SK-N-SH (cell line): ENCODE measurements around the gene BDKRB2. TPM values are rescaled to one million over a fixed set of nuclear protein-coding genes. Genes with fewer than 3 reads are reported as not detected.

Experiments
- CTCF ChIA-PET: fragments of 300-600, 350-600 bp; formaldehyde crosslinking; extraction: SDS; loops from one replicate; lab custom pipeline; 2021; lab: Yijun Ruan, JAX
- POLR2A ChIA-PET: fragments of 350-600 bp; sonication (Branson Sonifier 250); formaldehyde crosslinking; extraction: SDS; loops from one replicate; lab custom pipeline; 2020; ENCODE audit warnings: antibody characterized with exemption, inconsistent platforms; lab: Yijun Ruan, JAX
- DNase-seq: peaks from one replicate; pipeline ENCODE4 v3.0.0; 2012
- H2AFZ ChIP-seq: fragments of 200-600 bp; sonication (generic); 2 replicates; pipeline ENCODE4 v1.8.1; 2016; ENCODE audit warnings: antibody characterized with exemption, mild to moderate bottlenecking, low read depth
- H3F3A ChIP-seq: fragments of 200-600 bp; sonication (generic); replicated peaks from 2 replicates; pipeline ENCODE3; 2016; ENCODE audit warnings: antibody characterized with exemption, mild to moderate bottlenecking; ENCODE audit not compliant: insufficient read depth
- H3K27ac ChIP-seq, 2 experiments: fragments of 200-500 bp in 1 of 2; fragments of 200-600 bp in 1 of 2; sonication (Bioruptor generic) in 1 of 2; sonication (generic), shearing (Covaris generic) in 1 of 2; 2 replicates each; pipeline versions ENCODE4 v1.5.1 to v1.6.1; 2014 to 2016; ENCODE audit warnings: low read depth in 2 of 2, inconsistent platforms in 1 of 2, low read length in 1 of 2, mild to moderate bottlenecking in 1 of 2, mixed read lengths in 1 of 2
- H3K27me3 ChIP-seq: fragments of 200-600 bp; sonication (generic), shearing (Covaris generic); 2 replicates; pipeline ENCODE4 v1.6.1; 2016; ENCODE audit warnings: mixed run types; ENCODE audit not compliant: insufficient read depth
- H3K36me3 ChIP-seq, 2 experiments: fragments of 200-500 bp in 1 of 2; fragments of 200-600 bp in 1 of 2; sonication (Bioruptor generic) in 1 of 2; sonication (generic) in 1 of 2; replicated peaks in 1 of 2; 2 replicates each; pipeline versions ENCODE3 to v1.5.1; 2014 to 2016; ENCODE audit warnings: low read length in 1 of 2, mild to moderate bottlenecking in 1 of 2; ENCODE audit not compliant: insufficient read depth in 2 of 2, control insufficient read depth in 1 of 2
- H3K4me1 ChIP-seq, 2 experiments: fragments of 200-500 bp in 1 of 2; fragments of 200-600 bp in 1 of 2; sonication (Bioruptor generic) in 1 of 2; sonication (generic), shearing (Covaris generic) in 1 of 2; 2 replicates each; pipeline versions ENCODE4 v1.5.1 to v1.6.1; 2014 to 2016; ENCODE audit warnings: low read depth in 1 of 2, low read length in 1 of 2, mixed run types in 1 of 2; ENCODE audit not compliant: insufficient read depth in 2 of 2, control insufficient read depth in 1 of 2
- H3K4me2 ChIP-seq: fragments of 200-600 bp; sonication (generic), shearing (Covaris generic); 2 replicates; pipeline ENCODE4 v1.6.1; 2017; ENCODE audit warnings: mixed run types
- H3K4me3 ChIP-seq, 2 experiments: fragments of 200-500 bp in 1 of 2; fragments of 200-600 bp in 1 of 2; sonication (Bioruptor generic) in 1 of 2; sonication (generic), shearing (Covaris generic) in 1 of 2; 2 replicates each; pipeline versions ENCODE4 v1.5.1 to v1.8.1; 2014 to 2016; ENCODE audit warnings: low read depth in 2 of 2, inconsistent platforms in 1 of 2, low read length in 1 of 2, mild to moderate bottlenecking in 1 of 2, mixed read lengths in 1 of 2, moderate library complexity in 1 of 2
- H3K79me2 ChIP-seq: fragments of 200-600 bp; sonication (generic); 2 replicates; pipeline ENCODE4 v1.8.1; 2017; ENCODE audit warnings: mild to moderate bottlenecking; ENCODE audit not compliant: insufficient read depth
- H3K9ac ChIP-seq: fragments of 200-600 bp; sonication (generic); 2 replicates; pipeline ENCODE4 v1.6.1; 2017; ENCODE audit warnings: mixed run types
- H3K9me2 ChIP-seq: fragments of 200-600 bp; sonication (generic); 2 replicates; pipeline ENCODE4 v1.6.1; 2017; ENCODE audit warnings: mixed run types
- H3K9me3 ChIP-seq: fragments of 200-600 bp; sonication (generic); 2 replicates; pipeline ENCODE4 v1.6.1; 2017; ENCODE audit warnings: mixed run types, mild to moderate bottlenecking, moderate library complexity
- H4K20me1 ChIP-seq: fragments of 200-600 bp; sonication (generic); 2 replicates; pipeline ENCODE4 v1.6.1; 2017; ENCODE audit warnings: mild to moderate bottlenecking, mixed run types; ENCODE audit not compliant: insufficient read depth
- CHD2 ChIP-seq: fragments of 150-350 bp; IDR thresholded peaks from 2 replicates; pipeline ENCODE4 v1.6.1; 2018; ENCODE audit warnings: low read length; ENCODE audit not compliant: partially characterized antibody
- EP300 ChIP-seq, 2 experiments: IDR thresholded peaks; 2 replicates each; pipeline versions ENCODE4 v1.4.0 to v1.6.1; 2012; ENCODE audit warnings: borderline replicate concordance in 1 of 2, low read depth in 1 of 2, low read length in 1 of 2
- FOSL2 ChIP-seq: IDR thresholded peaks from 2 replicates; pipeline ENCODE4 v1.4.0; 2012; ENCODE audit warnings: low read depth, mild to moderate bottlenecking, moderate library complexity, borderline replicate concordance
- FOXJ3 ChIP-seq: sonication (generic); formaldehyde crosslinking; IDR thresholded peaks from 2 replicates; pipeline ENCODE4 v1.5.1; 2020; ENCODE audit warnings: mild to moderate bottlenecking, missing genetic modification reagents
- FOXM1 ChIP-seq: IDR thresholded peaks from 2 replicates; pipeline ENCODE4 v1.4.0; 2012; ENCODE audit warnings: low read depth, mild to moderate bottlenecking
- GABPA ChIP-seq: IDR thresholded peaks from 2 replicates; pipeline ENCODE4 v1.4.0; 2012; ENCODE audit warnings: low read depth, mild to moderate bottlenecking
- MEF2A ChIP-seq: IDR thresholded peaks from 2 replicates; pipeline ENCODE4 v1.4.0; 2012; ENCODE audit warnings: low read depth, borderline replicate concordance
- NFIC ChIP-seq: IDR thresholded peaks from 2 replicates; pipeline ENCODE4 v1.4.0; 2012; ENCODE audit warnings: borderline replicate concordance
- NRF1 ChIP-seq: IDR thresholded peaks from 2 replicates; pipeline ENCODE4 v1.6.1; 2012; ENCODE audit warnings: low read depth, mild to moderate bottlenecking, low read length
- POLR2AphosphoS5 ChIP-seq: IDR thresholded peaks from 2 replicates; pipeline ENCODE4 v1.6.1; 2012; ENCODE audit warnings: low read depth, low read length
- RAD21 ChIP-seq: IDR thresholded peaks from 2 replicates; pipeline ENCODE4 v1.6.1; 2012; ENCODE audit warnings: mild to moderate bottlenecking, low read length
- RFX5 ChIP-seq: IDR thresholded peaks from 2 replicates; pipeline ENCODE4 v1.6.1; 2012; ENCODE audit warnings: mild to moderate bottlenecking, improper control_type of control experiment, low read length
- RXRA ChIP-seq: IDR thresholded peaks from 2 replicates; pipeline ENCODE4 v1.4.0; 2012; ENCODE audit warnings: low read depth, mild to moderate bottlenecking, borderline replicate concordance
- SIN3A ChIP-seq: IDR thresholded peaks from 2 replicates; pipeline ENCODE4 v1.6.1; 2012; ENCODE audit warnings: low read depth, mild to moderate bottlenecking, low read length, moderate library complexity, borderline replicate concordance
- SMC3 ChIP-seq: IDR thresholded peaks from 2 replicates; pipeline ENCODE4 v1.6.1; 2012; ENCODE audit warnings: low read depth, low read length, improper control_type of control experiment
- TAF1 ChIP-seq: IDR thresholded peaks from 2 replicates; pipeline ENCODE4 v1.6.1; 2012; ENCODE audit warnings: low read depth, mild to moderate bottlenecking, low read length, moderate library complexity, borderline replicate concordance
- YY1 ChIP-seq: IDR thresholded peaks from 2 replicates; pipeline ENCODE4 v1.4.0; 2012; ENCODE audit warnings: low read depth, mild to moderate bottlenecking
- WGBS: methylation state at CpG from one replicate; pipeline ENCODE4 v1.1.6; 2017; ENCODE audit warnings: low lambda C conversion rate; 5-methylcytosine and 5-hydroxymethylcytosine counted together
- polyA plus RNA-seq, 3 experiments: library from polyadenylated mRNA; depleted of rRNA; stranded (reverse); fragments of >200 nt; gene quantifications; 2 replicates each; pipeline ENCODE4 v1.2.3, GENCODE V29; 2012
- TF ChIP-seq, protein P1 (sequence below): IDR thresholded peaks from 2 replicates; pipeline ENCODE4; 2012
- TF ChIP-seq, protein P2 (sequence below): IDR thresholded peaks from 2 replicates; pipeline ENCODE4 v1.4.0; 2012; ENCODE audit warnings: low read depth

BDKRB2 gene
- polyA plus RNA-seq, 1 of the 3 experiments (the other 2 are of a cell fraction), result 4.8 TPM

DNA sequence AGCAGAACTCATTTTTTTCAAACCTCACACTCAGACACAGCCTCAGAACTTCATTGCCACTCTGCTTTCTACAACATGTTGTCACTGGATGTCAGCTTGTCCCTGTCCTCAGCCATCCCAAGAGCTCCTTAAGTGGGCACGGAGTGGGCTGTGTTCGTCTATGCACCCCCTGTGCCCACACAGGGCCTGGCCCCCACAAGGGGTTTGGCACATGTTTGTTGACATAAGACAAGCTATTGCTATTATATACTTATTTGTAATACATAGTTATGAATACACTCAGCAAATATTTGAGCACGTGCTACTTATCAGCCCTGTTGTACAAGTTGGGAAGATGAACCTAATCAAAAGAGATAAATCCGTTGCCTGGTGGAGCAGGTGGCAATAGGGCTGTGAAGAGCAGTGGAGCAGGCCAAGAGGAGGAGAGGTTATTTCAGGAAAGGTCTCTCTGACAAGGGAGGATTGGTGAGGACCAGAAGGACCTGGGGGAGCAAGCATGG is 47.1 kb downstream of the BDKRB2 start:
- no peak for DNase-seq
- Histone ChIP-seq H3K36me3 (no peaks in the 10 kb centered on the region), H3K9ac (no peak overlapping the region), H3F3A (peaks cover 38% of the 10 kb centered on the region), H3K9me2 (no peaks in the 10 kb centered on the region), H3K27me3 (no peaks in the 10 kb centered on the region), H4K20me1 (no peaks in the 10 kb centered on the region), H3K79me2 (peaks cover under 1% of the 10 kb centered on the region; the same call in 1 of the 2 replicates), H3K27ac (peak overlapping the region in 1 of 2 experiments; percentile 97; a peak in 2 of 4 replicates), H3K9me3 (no peaks in the 10 kb centered on the region), H3K4me1 (peaks cover 9 to 50% of the 10 kb centered on the region in 2 experiments), H3K4me3 (no peak overlapping the region), H2AFZ (no peak overlapping the region), H3K4me2 (no peak overlapping the region)
- CTCF ChIA-PET, result interaction anchor here (0.8 kb wide), 1 partner anchor 24 kb away, joined by 3 read pairs; no protein-coding TSS in a partner anchor
- WGBS, result 63% methylated on average over 4 of the region's 4 CpGs
- no peak for TF ChIP-seq CHD2
- no peak for TF ChIP-seq RFX5
- TF ChIP-seq, protein P1, sequence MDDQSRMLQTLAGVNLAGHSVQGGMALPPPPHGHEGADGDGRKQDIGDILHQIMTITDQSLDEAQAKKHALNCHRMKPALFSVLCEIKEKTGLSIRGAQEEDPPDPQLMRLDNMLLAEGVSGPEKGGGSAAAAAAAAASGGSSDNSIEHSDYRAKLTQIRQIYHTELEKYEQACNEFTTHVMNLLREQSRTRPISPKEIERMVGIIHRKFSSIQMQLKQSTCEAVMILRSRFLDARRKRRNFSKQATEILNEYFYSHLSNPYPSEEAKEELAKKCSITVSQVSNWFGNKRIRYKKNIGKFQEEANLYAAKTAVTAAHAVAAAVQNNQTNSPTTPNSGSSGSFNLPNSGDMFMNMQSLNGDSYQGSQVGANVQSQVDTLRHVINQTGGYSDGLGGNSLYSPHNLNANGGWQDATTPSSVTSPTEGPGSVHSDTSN, result no peak
- TF ChIP-seq TAF1, result no peak
- no peak for TF ChIP-seq GABPA
- POLR2A ChIA-PET, result no interaction called here

DNA sequence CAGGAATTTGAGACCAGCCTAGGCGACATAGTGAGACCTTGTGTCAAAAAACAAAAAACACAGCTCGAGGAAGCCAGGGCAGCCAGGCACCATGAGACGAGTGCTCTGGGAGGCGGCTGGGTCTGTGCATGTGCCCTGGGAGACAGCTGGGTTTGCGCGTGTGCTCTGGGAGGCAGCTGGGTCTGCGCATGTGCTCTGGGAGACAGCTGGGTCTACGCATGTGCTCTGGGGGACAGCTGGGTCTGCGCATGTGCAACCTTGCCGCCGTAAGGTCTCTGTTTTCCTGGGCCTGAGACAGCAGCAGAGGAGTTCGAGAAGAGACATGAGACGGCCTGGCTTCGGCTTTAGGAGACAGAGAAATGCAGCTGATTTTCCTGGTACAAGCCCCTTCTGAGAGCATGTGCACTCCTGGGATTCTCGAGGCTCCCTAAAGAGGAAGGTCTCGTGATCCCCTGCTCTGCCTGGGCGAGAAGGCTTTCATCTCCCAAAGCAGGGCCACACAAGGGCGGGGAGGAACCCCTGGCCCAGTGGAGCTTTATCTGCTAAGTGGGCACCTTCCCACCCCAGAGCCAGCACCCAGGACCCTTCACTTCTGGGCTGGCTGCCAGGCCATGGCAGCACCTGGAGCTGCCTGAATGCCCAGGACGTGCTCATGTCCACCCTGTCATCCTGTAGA is 47.8 kb downstream of the BDKRB2 start:
- Histone ChIP-seq H2AFZ (no peak overlapping the region), H3K27ac (peak overlapping the region; percentile 62 to 97; a peak in 3 of 4 replicates), H3K9me3 (no peaks in the 10 kb centered on the region), H3K9me2 (no peaks in the 10 kb centered on the region), H3K4me2 (peak overlapping the region; percentile 65), H3K4me3 (no peak overlapping the region), H3F3A (peaks cover 42% of the 10 kb centered on the region), H4K20me1 (no peaks in the 10 kb centered on the region), H3K79me2 (peaks cover 8% of the 10 kb centered on the region; the same call in 1 of the 2 replicates), H3K27me3 (no peaks in the 10 kb centered on the region), H3K4me1 (peaks cover 9 to 50% of the 10 kb centered on the region in 2 experiments), H3K36me3 (no peaks in the 10 kb centered on the region), H3K9ac (peak overlapping the region; percentile 67)
- TF ChIP-seq NFIC, result no peak
- 92% methylated on average over 18 of the region's 19 CpGs for WGBS
- ChIA-PET POLR2A (no interaction called here), CTCF (interaction anchor here (0.8 to 2.1 kb wide), 3 partner anchors 23 to 258 kb away, joined by 4 to 8 read pairs (median 5); no protein-coding TSS in a partner anchor)
- DNase-seq, result no peak

DNA sequence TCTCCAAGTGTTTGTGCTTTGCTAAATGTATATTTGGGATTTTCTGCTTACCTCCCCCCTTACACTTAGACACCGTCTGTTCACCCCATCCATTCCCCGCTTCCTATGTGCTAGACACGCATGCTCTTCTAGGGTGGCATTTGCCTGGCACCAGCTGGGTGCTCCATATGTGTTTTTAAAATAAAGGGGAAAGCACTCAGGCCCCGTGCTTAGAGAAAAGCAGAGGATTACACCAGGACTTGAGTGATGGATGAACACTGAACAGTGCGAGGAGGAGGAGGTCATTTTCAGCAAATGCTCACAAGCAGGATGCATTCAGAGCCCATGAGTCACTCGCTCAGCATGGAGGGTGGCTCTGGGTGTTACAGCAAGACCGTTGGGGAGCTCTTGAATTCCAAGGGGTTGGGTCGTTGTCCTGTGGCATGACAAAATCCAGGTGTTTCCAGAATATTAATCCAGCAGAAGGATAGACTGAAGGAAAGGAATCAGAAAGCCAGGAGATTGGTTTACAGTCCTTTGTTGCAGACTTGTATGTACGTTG is 48.4 kb downstream of the BDKRB2 start:
- H3K4me2 ChIP-seq, result peak overlapping the region; percentile 65
- H3K79me2 ChIP-seq, result peaks cover 14% of the 10 kb centered on the region
- no peaks in the 10 kb centered on the region for H3K27me3 ChIP-seq
- 36% methylated on average over 9 of the region's 9 CpGs for WGBS
- no peaks in the 10 kb centered on the region for H3K9me3 ChIP-seq
- no peaks in the 10 kb centered on the region for H3K36me3 ChIP-seq
- H3K9me2 ChIP-seq, result no peaks in the 10 kb centered on the region
- no peak for DNase-seq
- H3K27ac ChIP-seq, result peak overlapping the region; percentile 62 to 97; a peak in 3 of 4 replicates
- peaks cover 9 to 50% of the 10 kb centered on the region in 2 experiments for H3K4me1 ChIP-seq
- POLR2A ChIA-PET, result no interaction called here
- CTCF ChIA-PET, result interaction anchor here (0.8 to 2.1 kb wide), 3 partner anchors 22 to 258 kb away, joined by 4 to 8 read pairs (median 5); no protein-coding TSS in a partner anchor
- peak overlapping the region; percentile 67 for H3K9ac ChIP-seq
- H3K4me3 ChIP-seq, result no peak overlapping the region
- H2AFZ ChIP-seq, result peak overlapping the region; percentile 77; the same call in 1 of the 2 replicates
- H4K20me1 ChIP-seq, result no peaks in the 10 kb centered on the region
- H3F3A ChIP-seq, result peaks cover 42% of the 10 kb centered on the region
- TF ChIP-seq EP300 (IDR thresholded peaks at IDR 0.05; ENCODE audit: borderline replicate concordance in 1 of 2, low read depth in 1 of 2, low read length in 1 of 2) (peak in 1 of 2 experiments; percentile 89; a peak in 3 of 4 replicates), SMC3 (no peak), FOXM1 (peak; percentile 41; the same call in 1 of the 2 replicates), FOSL2 (peak; percentile 90), RXRA (peak; percentile 65; the same call in 1 of the 2 replicates), FOXJ3 (CRISPR knock-in tag) (no peak), RAD21 (no peak), RFX5 (no peak), YY1 (peak; percentile 36; the same call in 1 of the 2 replicates), SIN3A (no peak), TAF1 (peak; percentile 32; the same call in 1 of the 2 replicates), MEF2A (no peak), NRF1 (no peak), POLR2AphosphoS5 (peak; percentile 61; the same call in 1 of the 2 replicates)
- TF ChIP-seq, protein P2, sequence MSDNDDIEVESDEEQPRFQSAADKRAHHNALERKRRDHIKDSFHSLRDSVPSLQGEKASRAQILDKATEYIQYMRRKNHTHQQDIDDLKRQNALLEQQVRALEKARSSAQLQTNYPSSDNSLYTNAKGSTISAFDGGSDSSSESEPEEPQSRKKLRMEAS, result peak; percentile 81
